Brain microvascular endothelial cell (primary cell): ENCODE data around the gene NIPAL1.
A peak's percentile ranks its signal among the peaks of the same experiment; 100 is the strongest.
"Not testable (repeated sequence)": the region's sequence is repeated elsewhere in the genome, so short reads cannot be mapped to it uniquely, and the experiment has no call there.

Experiments
- DNase-seq: peaks from one replicate; pipeline ENCODE4 v3.0.0-alpha.2; 2020
- H3K27ac ChIP-seq: fragments of 250-450 bp; sonication (Bioruptor Pico); 2 replicates; pipeline ENCODE4 v1.5.1; 2020; ENCODE audit warnings: mild to moderate bottlenecking, moderate library complexity
- H3K27me3 ChIP-seq: fragments of 250-450 bp; sonication (Bioruptor Pico); replicated peaks from 2 replicates; pipeline ENCODE4 v1.5.1; 2020; ENCODE audit warnings: mild to moderate bottlenecking
- H3K36me3 ChIP-seq: fragments of 250-450 bp; sonication (Bioruptor Pico); replicated peaks from 2 replicates; pipeline ENCODE4 v1.5.1; 2020; ENCODE audit warnings: mild to moderate bottlenecking
- H3K4me3 ChIP-seq: 2 replicates; pipeline ENCODE4 v1.5.1; 2011; ENCODE audit warnings: low read depth, mild to moderate bottlenecking, control low read depth, low read length, moderate library complexity
- in situ Hi-C: cut with HindIII; loops from 2 replicates; pipeline ENCODE4 v1.10.0; 2017; ENCODE audit warnings: low sequenced_read_pairs, low pct_ligation_motif_present
- TF ChIP-seq, protein P1 (sequence below): IDR thresholded peaks from 2 replicates; pipeline ENCODE4 v1.5.1; 2011; ENCODE audit warnings: low read depth, mild to moderate bottlenecking, moderate library complexity, low read length, control low read depth, inconsistent platforms; ENCODE audit errors: missing control alignments

The NIPAL1 gene

DNA sequence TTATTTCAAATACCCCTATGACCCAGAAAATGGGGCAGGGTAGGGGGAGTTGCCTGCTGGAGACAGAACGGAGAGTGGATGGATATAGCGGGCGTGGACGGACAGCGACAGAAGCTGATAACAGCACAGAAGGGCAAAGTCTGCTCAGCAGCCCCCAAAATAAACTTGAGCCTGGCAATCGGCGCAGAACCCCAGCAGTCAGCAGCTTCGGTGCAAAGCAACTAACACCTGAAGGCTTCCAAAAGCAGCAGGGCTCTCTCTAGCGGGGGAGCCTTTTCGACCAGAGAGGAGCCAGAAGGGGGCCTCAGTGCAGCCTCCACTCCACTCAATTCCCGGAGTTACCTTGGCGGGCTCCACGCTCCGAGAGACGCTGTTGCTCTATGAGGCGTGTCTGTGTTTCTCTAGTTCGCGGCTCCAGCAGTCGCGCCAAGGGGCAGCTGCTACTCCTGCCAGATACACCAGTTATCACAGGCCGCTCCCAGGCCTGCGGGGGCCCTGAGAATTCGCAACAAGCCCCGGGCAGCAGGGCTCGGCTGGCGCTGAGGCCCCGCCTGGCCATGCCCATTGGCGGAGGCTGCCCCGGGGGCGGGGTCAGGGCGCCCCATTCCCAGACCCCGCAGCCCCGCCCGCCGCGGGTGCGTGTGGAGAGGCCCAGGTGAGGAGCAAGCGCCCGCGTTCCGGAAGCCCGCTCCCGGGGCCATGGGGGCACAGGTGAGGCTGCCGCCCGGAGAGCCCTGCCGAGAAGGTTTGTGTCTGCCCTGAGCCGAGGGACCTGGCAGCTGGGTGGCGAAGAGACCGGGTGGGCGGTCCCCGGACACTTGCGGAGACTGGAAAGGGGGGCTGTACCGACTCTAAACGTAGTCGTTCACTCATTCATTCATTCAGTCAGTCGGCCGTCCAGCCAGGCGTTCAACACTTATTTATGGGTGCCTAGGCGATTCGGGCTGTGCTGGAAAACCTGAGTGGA is at the start of gene NIPAL1, which contains the start of gene CNGA1:
TSS of gene NIPAL1 (plus strand) at position 632 of the 967 bp plus-strand sequence. CDS start at position 700, 68 bp downstream.
TSS of gene CNGA1 (minus strand) at position 541 of the 967 bp plus-strand sequence. CDS start 63,992 bp downstream, outside the sequence.
- H3K36me3 ChIP-seq: no peaks in the 10 kb centered on the region
- in situ Hi-C loops: no loop called here
- no peaks in the 10 kb centered on the region for H3K27me3 ChIP-seq
- peak within 1 kb of the TSS; percentile 86 for H3K27ac ChIP-seq
- peak; percentile 66 for DNase-seq
- H3K4me3 ChIP-seq: peak within 1 kb of the TSS; percentile 83
- TF ChIP-seq, protein P1, sequence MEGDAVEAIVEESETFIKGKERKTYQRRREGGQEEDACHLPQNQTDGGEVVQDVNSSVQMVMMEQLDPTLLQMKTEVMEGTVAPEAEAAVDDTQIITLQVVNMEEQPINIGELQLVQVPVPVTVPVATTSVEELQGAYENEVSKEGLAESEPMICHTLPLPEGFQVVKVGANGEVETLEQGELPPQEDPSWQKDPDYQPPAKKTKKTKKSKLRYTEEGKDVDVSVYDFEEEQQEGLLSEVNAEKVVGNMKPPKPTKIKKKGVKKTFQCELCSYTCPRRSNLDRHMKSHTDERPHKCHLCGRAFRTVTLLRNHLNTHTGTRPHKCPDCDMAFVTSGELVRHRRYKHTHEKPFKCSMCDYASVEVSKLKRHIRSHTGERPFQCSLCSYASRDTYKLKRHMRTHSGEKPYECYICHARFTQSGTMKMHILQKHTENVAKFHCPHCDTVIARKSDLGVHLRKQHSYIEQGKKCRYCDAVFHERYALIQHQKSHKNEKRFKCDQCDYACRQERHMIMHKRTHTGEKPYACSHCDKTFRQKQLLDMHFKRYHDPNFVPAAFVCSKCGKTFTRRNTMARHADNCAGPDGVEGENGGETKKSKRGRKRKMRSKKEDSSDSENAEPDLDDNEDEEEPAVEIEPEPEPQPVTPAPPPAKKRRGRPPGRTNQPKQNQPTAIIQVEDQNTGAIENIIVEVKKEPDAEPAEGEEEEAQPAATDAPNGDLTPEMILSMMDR: peak; percentile 76

DNA sequence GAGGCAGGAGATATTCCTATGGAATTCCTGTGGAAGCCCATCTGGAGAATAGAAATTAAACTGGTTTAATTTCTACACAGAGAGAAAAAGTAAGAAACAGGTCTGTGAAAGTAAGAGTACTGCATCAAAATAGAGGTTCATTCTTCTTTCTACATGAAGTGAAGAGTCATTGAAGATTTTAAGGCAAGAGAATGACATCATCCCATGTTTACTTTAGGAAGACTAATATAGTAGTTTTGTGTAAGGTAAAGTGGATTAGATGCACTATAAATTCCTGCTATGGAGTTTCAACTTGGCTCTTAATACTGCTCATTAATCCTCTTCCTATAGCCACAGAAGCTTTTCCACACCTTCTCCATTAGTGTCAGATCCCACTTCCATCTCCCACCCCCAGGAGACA is 47.7 kb upstream of the NIPAL1 start:
- in situ Hi-C loops: no loop called here
- TF ChIP-seq, protein P1: no peak
- no peak for DNase-seq
- H3K27me3 ChIP-seq: no peaks in the 10 kb centered on the region
- no peaks in the 10 kb centered on the region for H3K36me3 ChIP-seq
- no peak overlapping the region for H3K4me3 ChIP-seq
- H3K27ac ChIP-seq: no peak overlapping the region

DNA sequence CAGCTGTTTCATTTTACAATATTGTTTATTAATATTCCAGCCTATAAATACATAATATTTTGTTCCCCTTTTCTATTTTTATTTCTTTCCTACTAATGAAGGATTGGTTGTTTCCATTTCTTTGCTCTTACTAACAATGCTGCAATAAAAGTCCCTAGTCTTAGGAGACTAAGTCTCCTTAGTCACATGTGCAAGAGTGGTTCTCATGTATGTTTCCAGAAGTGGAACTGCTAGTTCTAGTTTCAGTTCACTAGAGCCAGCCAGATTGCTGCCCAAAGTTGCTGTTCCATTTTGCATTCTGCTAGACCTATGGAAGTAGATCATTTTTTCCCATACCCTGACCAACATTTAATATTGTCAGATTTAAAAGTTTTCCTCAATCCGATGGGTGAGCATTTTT is 44.4 kb upstream of the NIPAL1 start:
- DNase-seq: no peak
- in situ Hi-C loops: no loop called here
- Histone ChIP-seq H3K36me3 (no peaks in the 10 kb centered on the region), H3K4me3 (no peak overlapping the region), H3K27ac (no peak overlapping the region), H3K27me3 (no peaks in the 10 kb centered on the region)
- TF ChIP-seq, protein P1: no peak

DNA sequence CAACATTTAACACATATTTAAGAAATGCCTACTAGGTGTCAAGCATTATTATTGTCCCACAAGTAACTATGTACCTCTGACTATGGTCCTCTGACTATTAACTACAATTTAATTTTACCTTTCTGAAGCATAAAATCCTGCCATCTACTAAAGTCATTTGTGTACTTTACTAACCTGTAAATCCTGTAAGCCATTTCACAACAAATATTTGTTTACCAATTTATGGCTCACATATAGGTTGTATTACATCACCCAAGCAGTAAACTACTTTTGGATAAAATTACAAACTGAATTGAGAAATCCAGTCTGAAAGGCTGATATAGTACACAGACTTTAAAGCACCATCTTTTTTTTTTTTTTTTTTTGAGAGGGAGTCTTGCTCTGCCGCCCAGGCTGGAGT is 43.9 kb upstream of the NIPAL1 start:
- Histone ChIP-seq H3K4me3 (no peak overlapping the region), H3K27ac (no peak overlapping the region), H3K27me3 (no peaks in the 10 kb centered on the region), H3K36me3 (no peaks in the 10 kb centered on the region)
- DNase-seq: no peak
- TF ChIP-seq, protein P1: no peak
- in situ Hi-C loops: no loop called here

DNA sequence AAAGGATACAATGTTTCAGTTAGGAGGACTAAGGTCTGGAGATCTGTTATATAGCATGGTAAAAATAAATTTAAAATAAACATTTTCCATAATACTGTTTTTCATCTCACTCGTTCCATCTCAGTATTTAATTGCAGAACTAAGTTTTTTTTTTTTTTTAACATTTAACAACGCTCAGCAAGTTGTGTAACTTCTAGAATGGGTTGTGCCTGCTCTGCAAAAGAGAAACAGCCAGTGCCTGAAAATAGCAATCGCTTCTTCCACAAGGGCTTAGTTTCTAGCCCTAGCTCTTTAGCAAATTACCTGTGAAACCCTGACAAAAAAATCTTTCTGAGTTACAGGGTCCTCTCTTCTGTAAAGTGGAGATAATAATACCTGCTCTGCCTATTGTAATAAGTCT is 42.0 kb upstream of the NIPAL1 start:
- no peak for DNase-seq
- H3K4me3 ChIP-seq: no peak overlapping the region
- TF ChIP-seq, protein P1: no peak
- H3K27me3 ChIP-seq: no peaks in the 10 kb centered on the region
- H3K27ac ChIP-seq: no peak overlapping the region
- in situ Hi-C loops: no loop called here
- no peaks in the 10 kb centered on the region for H3K36me3 ChIP-seq

DNA sequence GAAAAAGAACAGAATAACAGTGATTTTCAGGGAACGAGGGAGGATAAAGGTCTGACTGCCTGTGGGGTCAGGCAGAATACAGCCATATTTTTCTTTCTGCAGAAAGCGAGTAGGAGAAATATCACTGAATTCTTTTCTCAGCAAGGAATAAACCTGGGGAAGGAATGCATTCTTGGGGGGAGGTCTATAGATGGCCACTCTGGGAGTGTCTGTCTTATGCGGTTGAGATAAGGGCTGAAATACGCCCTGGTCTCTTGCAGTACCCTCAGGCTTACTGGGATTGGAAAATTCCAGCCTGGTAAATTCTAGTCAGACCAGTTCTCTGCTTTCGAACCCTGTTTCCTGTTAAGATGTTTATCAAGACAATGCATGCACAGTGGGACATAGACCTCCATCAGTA is 26.4 kb upstream of the NIPAL1 start:
- no peak overlapping the region for H3K27ac ChIP-seq
- H3K27me3 ChIP-seq: no peaks in the 10 kb centered on the region
- H3K4me3 ChIP-seq: no peak overlapping the region
- no peaks in the 10 kb centered on the region for H3K36me3 ChIP-seq
- TF ChIP-seq, protein P1: no peak
- in situ Hi-C loops: no loop called here
- DNase-seq: no peak

DNA sequence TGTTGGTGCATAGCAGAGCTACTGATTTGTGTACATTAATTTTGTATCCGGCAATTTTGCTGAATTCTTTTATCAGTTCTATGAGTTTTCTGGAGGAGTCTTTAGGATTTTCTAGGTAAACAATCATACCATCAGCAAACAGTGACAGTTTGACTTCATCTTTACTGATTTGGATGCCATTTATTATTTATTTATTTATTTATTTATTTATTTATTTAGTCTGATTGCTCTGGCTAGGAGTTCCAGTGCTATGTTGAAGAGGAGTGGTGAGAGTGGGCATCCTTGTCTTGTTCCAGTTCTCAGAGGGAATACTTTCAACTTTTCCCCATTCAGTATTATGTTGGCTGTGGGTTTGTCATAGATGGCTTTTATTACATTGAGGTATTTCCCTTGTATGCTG is 24.1 kb upstream of the NIPAL1 start:
- in situ Hi-C loops, H3K27me3 ChIP-seq, H3K36me3 ChIP-seq, H3K4me3 ChIP-seq, H3K27ac ChIP-seq, DNase-seq: not testable (repeated sequence)
